Hematopoietic multipotent progenitor cell treated with erythropoietin and hydrocortisone succinate and interleukin-3 and kit ligand, for 17 days (in vitro differentiated cells): ENCODE results near the gene BTAF1.
A peak's percentile ranks its signal among the peaks of the same experiment; 100 is the strongest.

Source experiments
- DNase-seq: peaks from one replicate; pipeline ENCODE4 v3.0.0-alpha.2; 2015; ENCODE audit warnings: low spot score

Gene BTAF1

GRCh38 chr10:91908337-91909116 lies 15.0 kb upstream of the BTAF1 start:
- DNase-seq = peak; percentile 32

- peak; percentile 12 for DNase-seq
These were observed 14.4 kb upstream of the BTAF1 start, which contains the start of gene FGFBP3 for GRCh38 chr10:91909117-91909677. Gene FGFBP3, minus strand, starts transcription at chr10:91909486. Its CDS starts 517 bp downstream, at chr10:91908969.

- DNase-seq = no peak
These were observed 13.1 kb upstream of the BTAF1 start for GRCh38 chr10:91910467-91910866.

GRCh38 chr10:91919651-91920050 lies 3.9 kb upstream of the BTAF1 start:
- DNase-seq = no peak

GRCh38 chr10:91924212-91925021 lies 847 bp downstream of the BTAF1 start:
- peak; percentile 43 for DNase-seq

- no peak for DNase-seq
These were observed 1.4 kb downstream of the BTAF1 start for GRCh38 chr10:91925022-91925320.

- DNase-seq = no peak
These were observed 7.4 kb downstream of the BTAF1 start for GRCh38 chr10:91930939-91931338.

- no peak for DNase-seq
These were observed 8.1 kb downstream of the BTAF1 start for GRCh38 chr10:91931526-91932190.

GRCh38 chr10:91932737-91933136 lies 9.2 kb downstream of the BTAF1 start:
- no peak for DNase-seq

GRCh38 chr10:91935886-91936285 lies 12.3 kb downstream of the BTAF1 start:
- no peak for DNase-seq

- DNase-seq = no peak
These were observed 16.1 kb downstream of the BTAF1 start for GRCh38 chr10:91939653-91940052.

- no peak for DNase-seq
These were observed 17.9 kb downstream of the BTAF1 start for GRCh38 chr10:91941426-91941825.

GRCh38 chr10:91944880-91945630 lies 21.5 kb downstream of the BTAF1 start:
- no peak for DNase-seq

GRCh38 chr10:91953600-91954160 lies 30.1 kb downstream of the BTAF1 start:
- no peak for DNase-seq

GRCh38 chr10:91955114-91955513 lies 31.5 kb downstream of the BTAF1 start:
- no peak for DNase-seq

GRCh38 chr10:91957091-91957490 lies 33.5 kb downstream of the BTAF1 start:
- DNase-seq = no peak

- DNase-seq = no peak
These were observed 45.7 kb downstream of the BTAF1 start for GRCh38 chr10:91969297-91969696.

GRCh38 chr10:91974960-91975359 lies 51.4 kb downstream of the BTAF1 start:
- DNase-seq = no peak

- DNase-seq = no peak
These were observed 51.9 kb downstream of the BTAF1 start for GRCh38 chr10:91975438-91975837.

- DNase-seq = no peak
These were observed 52.9 kb downstream of the BTAF1 start for GRCh38 chr10:91976317-91977051.

- no peak for DNase-seq
These were observed 53.9 kb downstream of the BTAF1 start for GRCh38 chr10:91977491-91977890.
